ENCODE data around the gene GMPR.

DNA sequence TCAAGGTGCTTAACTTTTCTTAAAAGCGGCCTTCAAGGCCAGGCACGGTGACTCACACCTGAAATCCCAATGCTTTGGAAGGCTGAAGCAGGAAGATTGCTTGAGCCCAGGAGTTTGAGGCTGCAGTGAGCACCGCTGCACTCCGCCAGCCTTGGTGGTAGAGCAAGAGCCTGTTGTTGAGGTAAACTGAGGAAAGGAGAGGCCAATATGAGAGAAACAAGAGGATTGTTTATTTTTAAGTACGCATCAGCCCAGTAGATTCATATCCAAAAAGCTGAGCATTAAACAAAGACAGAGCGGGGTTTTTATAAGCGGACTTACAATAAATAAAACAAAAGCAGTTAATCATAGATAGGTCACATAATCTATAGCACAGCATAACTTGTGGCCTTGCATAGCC lies 15.0 kb upstream of the GMPR start:
- TF ChIP-seq, protein P1, sequence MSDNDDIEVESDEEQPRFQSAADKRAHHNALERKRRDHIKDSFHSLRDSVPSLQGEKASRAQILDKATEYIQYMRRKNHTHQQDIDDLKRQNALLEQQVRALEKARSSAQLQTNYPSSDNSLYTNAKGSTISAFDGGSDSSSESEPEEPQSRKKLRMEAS (IDR thresholded peaks at IDR 0.05; ENCODE audit: insufficient read depth, insufficient read length) = no peak
- TF ChIP-seq POLR2A (IDR thresholded peaks at IDR 0.05; ENCODE audit: low read depth, low read length) = no peak
- TF ChIP-seq, protein P2, sequence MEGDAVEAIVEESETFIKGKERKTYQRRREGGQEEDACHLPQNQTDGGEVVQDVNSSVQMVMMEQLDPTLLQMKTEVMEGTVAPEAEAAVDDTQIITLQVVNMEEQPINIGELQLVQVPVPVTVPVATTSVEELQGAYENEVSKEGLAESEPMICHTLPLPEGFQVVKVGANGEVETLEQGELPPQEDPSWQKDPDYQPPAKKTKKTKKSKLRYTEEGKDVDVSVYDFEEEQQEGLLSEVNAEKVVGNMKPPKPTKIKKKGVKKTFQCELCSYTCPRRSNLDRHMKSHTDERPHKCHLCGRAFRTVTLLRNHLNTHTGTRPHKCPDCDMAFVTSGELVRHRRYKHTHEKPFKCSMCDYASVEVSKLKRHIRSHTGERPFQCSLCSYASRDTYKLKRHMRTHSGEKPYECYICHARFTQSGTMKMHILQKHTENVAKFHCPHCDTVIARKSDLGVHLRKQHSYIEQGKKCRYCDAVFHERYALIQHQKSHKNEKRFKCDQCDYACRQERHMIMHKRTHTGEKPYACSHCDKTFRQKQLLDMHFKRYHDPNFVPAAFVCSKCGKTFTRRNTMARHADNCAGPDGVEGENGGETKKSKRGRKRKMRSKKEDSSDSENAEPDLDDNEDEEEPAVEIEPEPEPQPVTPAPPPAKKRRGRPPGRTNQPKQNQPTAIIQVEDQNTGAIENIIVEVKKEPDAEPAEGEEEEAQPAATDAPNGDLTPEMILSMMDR (IDR thresholded peaks at IDR 0.05; ENCODE audit: extremely low read depth in 1 of 2, insufficient read depth in 1 of 2, low read depth in 1 of 2, low read length in 2 of 2) = no peak
- TF ChIP-seq MYC (IDR thresholded peaks at IDR 0.05; ENCODE audit: low read depth, low read length) = no peak
- no peak for TF ChIP-seq POLR2AphosphoS5 (IDR thresholded peaks at IDR 0.05; ENCODE audit: insufficient read depth, low read depth, low read length)
- TF ChIP-seq EZH2 (IDR thresholded peaks at IDR 0.05; ENCODE audit: borderline replicate concordance, low read depth, low read length, severe bottlenecking) = no peak
- TF ChIP-seq GATA2 (IDR thresholded peaks at IDR 0.05; ENCODE audit: insufficient read depth, insufficient read length, low read depth, low read length) = no peak
- no peak for TF ChIP-seq JUN (IDR thresholded peaks at IDR 0.05; ENCODE audit: borderline replicate concordance, insufficient read depth, insufficient read length, low read depth)

Data from endothelial cell of umbilical vein (primary cell).